K562 (cell line): ENCODE results near the gene C2CD2. TPM values are rescaled to one million over a fixed set of nuclear protein-coding genes. Genes with fewer than 3 reads are reported as not detected.

Experiments used
- ATAC-seq: fragments of 200-7000 bp; cut with Tn5 transposase; 3 replicates; pipeline ENCODE4 v1.9.1; 2020; ENCODE audit warnings: moderate library complexity
- BruUV-seq: library from RNA; stranded (reverse); fragments of 400-500 nt; replicated peaks from 2 replicates; lab custom pipeline; 2021; lab: Mats Ljungman, UMichigan
- CTCF ChIA-PET: fragments of 300-600 bp; formaldehyde crosslinking; extraction: SDS; loops from one replicate; lab custom pipeline; 2021; ENCODE audit warnings: low intra/inter-chr PET ratio; lab: Yijun Ruan, JAX
- POLR2A ChIA-PET: fragments of 300-600, 350-650 bp; sonication (Branson Sonifier 250); formaldehyde crosslinking; extraction: SDS; loops from one replicate; lab custom pipeline; 2021; ENCODE audit warnings: antibody characterized with exemption, inconsistent platforms; lab: Yijun Ruan, JAX
- DNase-seq, 4 experiments: peaks; one replicate each; pipeline versions ENCODE4 v3.0.0 to v3.0.0-alpha.2; 2011 to 2018; ENCODE audit warnings: low spot score in 3 of 4, mixed read lengths in 3 of 4; ENCODE audit errors: extremely low read depth in 1 of 4
- FAIRE-seq: peaks from 2 replicates; lab custom pipeline; 2011; peaks lifted over from hg19 to GRCh38; lab: Jason Lieb, UNC
- H2AFZ ChIP-seq: 2 replicates; pipeline ENCODE4 v1.6.0; 2011; ENCODE audit warnings: low read depth, low read length, control low read depth, inconsistent platforms
- H3K27ac ChIP-seq: fragments of 200-600 bp; 3 replicates; pipeline ENCODE4 v1.8.0; 2011; ENCODE audit warnings: low read depth, mild to moderate bottlenecking, control low read depth, inconsistent platforms, low read length, moderate library complexity, mixed read lengths; ENCODE audit errors: extremely low read depth
- H3K27me3 ChIP-seq, 2 experiments: fragments of 300-600 bp in 1 of 2; 2 replicates in 1 of 2; 3 replicates in 1 of 2; pipeline versions ENCODE4 v1.6.0 to v1.8.0; 2011; ENCODE audit warnings: inconsistent platforms in 2 of 2, low read length in 2 of 2, mild to moderate bottlenecking in 1 of 2, mixed read lengths in 1 of 2, moderate library complexity in 1 of 2; ENCODE audit not compliant: control insufficient read depth in 2 of 2, insufficient read depth in 2 of 2
- H3K36me3 ChIP-seq: fragments of 300-600 bp; 3 replicates; pipeline ENCODE4 v1.8.0; 2011; ENCODE audit warnings: mild to moderate bottlenecking, low read length, inconsistent platforms; ENCODE audit not compliant: control insufficient read depth, insufficient read depth
- H3K4me1 ChIP-seq, 2 experiments: fragments of 200-600 bp in 1 of 2; replicated peaks in 1 of 2; 2 replicates in 1 of 2; 3 replicates in 1 of 2; pipeline versions ENCODE4 v1.5.1 to v1.8.0; 2011; ENCODE audit warnings: inconsistent platforms in 2 of 2, low read length in 2 of 2, mild to moderate bottlenecking in 1 of 2, mixed read lengths in 1 of 2, moderate library complexity in 1 of 2; ENCODE audit not compliant: control insufficient read depth in 2 of 2, insufficient read depth in 2 of 2
- H3K4me2 ChIP-seq: 2 replicates; pipeline ENCODE4 v1.6.1; 2011; ENCODE audit warnings: low read length, control low read depth, inconsistent platforms, mixed read lengths; ENCODE audit not compliant: insufficient read depth
- H3K4me3 ChIP-seq: fragments of 200-600 bp; sonication (generic), shearing (Covaris generic); 2 replicates; pipeline ENCODE4 v1.5.1; 2016; ENCODE audit warnings: control low read depth, inconsistent platforms
- H3K79me2 ChIP-seq: fragments of 200-600 bp; 3 replicates; pipeline ENCODE4 v1.8.0; 2011; ENCODE audit warnings: low read length, inconsistent platforms; ENCODE audit not compliant: control insufficient read depth, insufficient read depth
- H3K9ac ChIP-seq, 2 experiments: 2 replicates each; pipeline versions ENCODE4 v1.6.0 to v1.6.1; 2011; ENCODE audit warnings: low read depth in 2 of 2, low read length in 2 of 2, control low read depth in 1 of 2, inconsistent platforms in 1 of 2, mild to moderate bottlenecking in 1 of 2, mixed read lengths in 1 of 2; ENCODE audit not compliant: insufficient read depth in 1 of 2
- H3K9me1 ChIP-seq: one replicate; pipeline ENCODE4 v1.6.0; 2011; ENCODE audit warnings: inconsistent platforms, mild to moderate bottlenecking, low read length, moderate library complexity; ENCODE audit not compliant: control insufficient read depth, insufficient read depth
- H3K9me3 ChIP-seq: replicated peaks from 2 replicates; pipeline ENCODE4 v1.5.1; 2011; ENCODE audit warnings: low read depth, low read length, inconsistent platforms; ENCODE audit not compliant: control insufficient read depth, insufficient read depth
- H4K20me1 ChIP-seq: replicated peaks from 2 replicates; pipeline ENCODE4 v1.6.1; 2011; ENCODE audit warnings: low read length, inconsistent platforms, mixed read lengths; ENCODE audit not compliant: control insufficient read depth, insufficient read depth
- ATF7 ChIP-seq: fragments of 450-650 bp; IDR thresholded peaks from 2 replicates; pipeline ENCODE4 v1.7.1; 2014; ENCODE audit warnings: mild to moderate bottlenecking, moderate library complexity
- CEBPZ ChIP-seq: fragments of 150-350 bp; IDR thresholded peaks from 2 replicates; pipeline ENCODE4 v1.6.1; 2014; ENCODE audit warnings: low read depth, mild to moderate bottlenecking, low read length, borderline replicate concordance
- ERF ChIP-seq: fragments of 450-650 bp; formaldehyde crosslinking; IDR thresholded peaks from 2 replicates; pipeline ENCODE4 v1.4.0; 2020; ENCODE audit warnings: mild to moderate bottlenecking, mixed read lengths
- JUND ChIP-seq, 2 experiments: IDR thresholded peaks; 2 replicates in 1 of 2; 3 replicates in 1 of 2; pipeline ENCODE4 v1.6.1; 2011; ENCODE audit warnings: borderline replicate concordance in 2 of 2, low read depth in 2 of 2, low read length in 2 of 2, improper control_type of control experiment in 1 of 2, missing biosample characterization in 1 of 2, missing genetic modification characterization in 1 of 2, missing genetic modification reagents in 1 of 2
- NFATC3 ChIP-seq: fragments of 450-650 bp; IDR thresholded peaks from 2 replicates; pipeline ENCODE4 v1.6.1; 2017; ENCODE audit warnings: mild to moderate bottlenecking
- NR3C1 ChIP-seq: sonication (generic); formaldehyde crosslinking; IDR thresholded peaks from 2 replicates; pipeline ENCODE4 v1.8.1; 2022; ENCODE audit warnings: missing genetic modification reagents
- POLR2AphosphoS5 ChIP-seq: IDR thresholded peaks from 2 replicates; pipeline ENCODE4 v1.6.1; 2011; ENCODE audit warnings: mild to moderate bottlenecking, low read depth, low read length, moderate library complexity; ENCODE audit not compliant: control insufficient read depth, insufficient read depth
- PTBP1 ChIP-seq: fragments of 200-400 bp; formaldehyde crosslinking; IDR thresholded peaks from 2 replicates; pipeline ENCODE4 v1.6.1; 2017; ENCODE audit warnings: low read depth, low read length
- RFX5 ChIP-seq: IDR thresholded peaks from 2 replicates; pipeline ENCODE4 v1.6.1; 2011; ENCODE audit warnings: low read depth, mild to moderate bottlenecking, improper control_type of control experiment, low read length
- TAL1 ChIP-seq: fragments of 450-650 bp; IDR thresholded peaks from 2 replicates; pipeline ENCODE4 v1.6.1; 2016; ENCODE audit warnings: mild to moderate bottlenecking
- TFAM ChIP-seq: fragments of 250-450 bp; sonication (Bioruptor Pico); conservative IDR thresholded peaks from 2 replicates; pipeline ENCODE4 v1.5.0; 2021; ENCODE audit warnings: mild to moderate bottlenecking, moderate library complexity
- THRB ChIP-seq: fragments of 450-650 bp; formaldehyde crosslinking; conservative IDR thresholded peaks from 2 replicates; pipeline ENCODE4 v1.4.0; 2022; ENCODE audit warnings: mild to moderate bottlenecking, missing genetic modification characterization
- ZFPM2 ChIP-seq: fragments of 250-450 bp; sonication (Bioruptor Pico); IDR thresholded peaks from 2 replicates; pipeline ENCODE4 v1.5.1; 2022; ENCODE audit warnings: mild to moderate bottlenecking
- ZNF395 ChIP-seq: fragments of 200-800 bp; sonication (Bioruptor generic); IDR thresholded peaks from 2 replicates; pipeline ENCODE4 v1.6.1; 2017; ENCODE audit warnings: missing genetic modification characterization, missing compliant biosample characterization
- WGBS: fragments of 100-300 bp; shearing (Covaris generic); methylation state at CpG from one replicate; pipeline ENCODE4 v1.1.6; 2016; ENCODE audit warnings: low coverage, mixed read lengths; ENCODE audit not compliant: insufficient coverage; ENCODE audit errors: missing lambda C conversion rate; 5-methylcytosine and 5-hydroxymethylcytosine counted together
- in situ Hi-C: fragments of 300-500 bp; cut with MboI; formaldehyde crosslinking; loops from 4 replicates; pipeline ENCODE4 v1.15.0; 2018; ENCODE audit warnings: inconsistent platforms, mixed read lengths
- intact Hi-C: fragments of 100-400 bp; cut with micrococcal nuclease; formaldehyde crosslinking; loops from 2 replicates; pipeline ENCODE4 v1.14.2; 2022
- polyA plus RNA-seq, 8 experiments: library from polyadenylated mRNA; depleted of rRNA in 4 of 8; stranded (reverse) in 5 of 8; unstranded in 3 of 8; fragments of >200 nt; fragmentation: Nextera tagmentation in 2 of 8; fragmentation: Illumina TruSeq in 1 of 8; extraction: Ambion mirVana in 2 of 8; extraction: Trizol in 1 of 8; gene quantifications; 2 replicates each; pipeline versions ENCODE4 v1.2.1 to v1.2.3, GENCODE V29; 2011 to 2014; ENCODE audit warnings: inconsistent platforms in 1 of 8, missing spikeins in 1 of 8
- total RNA-seq, 7 experiments: library from RNA; depleted of rRNA in 6 of 7; stranded (reverse); fragments of >200 nt in 6 of 7; fragmentation: Illumina TruSeq in 2 of 7; extraction: Trizol in 2 of 7; gene quantifications; 2 replicates each; pipeline versions ENCODE4 v1.2.1 to v1.2.3, GENCODE V29; 2011 to 2021; ENCODE audit warnings: low replicate concordance in 1 of 7

Gene C2CD2
- total and polyA plus RNA-seq, 9 of the 15 experiments (the other 6 are each of a cell fraction or from before 2014, with no cell fraction given) = 1.3 to 21.6 (median 12.1) TPM

- peak within 1 kb of the TSS; percentile 75 for H2AFZ ChIP-seq
- TSS peak; percentile 93 for BruUV-seq
- 2% methylated on average over 24 of the region's 89 CpGs for WGBS
- H3K27ac ChIP-seq = peak within 1 kb of the TSS; percentile 96
- ChIA-PET CTCF (interaction anchor here (1.2 kb wide), 1 partner anchor 63 kb away, joined by 3 read pairs; no protein-coding TSS in a partner anchor), POLR2A (interaction anchor here (0.6 to 2.1 kb wide), 13 partner anchors 9 to 131 kb away, joined by 3 to 10 read pairs (median 4); partner anchors contain the start of gene ZBTB21)
- in situ Hi-C loops (no loop called here), intact Hi-C loops (loop anchor here (5.0 to 10.0 kb wide), 2 partner anchors 78 to 135 kb away; partner anchors contain the start of gene ZBTB21)
- H3K36me3 ChIP-seq = peaks cover 4% of the 10 kb centered on the region; the same call in 1 of the 3 replicates
- no peaks in the 10 kb centered on the region for H3K9me3 ChIP-seq
- no peaks in the 10 kb centered on the region for H3K27me3 ChIP-seq
- H3K4me2 ChIP-seq = peak within 1 kb of the TSS; percentile 92
- H3K79me2 ChIP-seq = peaks cover 36% of the 10 kb centered on the region
- peak within 1 kb of the TSS; percentile 89 for H3K4me3 ChIP-seq
- DNase-seq (peak; percentile 91 to 93 (median 92)), ATAC-seq (peak; percentile 69), FAIRE-seq (no peak)
- H3K9me1 ChIP-seq = no peaks in the 10 kb centered on the region
- peaks cover 20 to 27% of the 10 kb centered on the region in 2 experiments for H3K4me1 ChIP-seq
- peak within 1 kb of the TSS; percentile 96 to 98 for H3K9ac ChIP-seq
- H4K20me1 ChIP-seq = no peaks in the 10 kb centered on the region
- TF ChIP-seq TAL1 = no peak
- TF ChIP-seq PTBP1 = no peak
- no peak for TF ChIP-seq NFATC3
- no peak for TF ChIP-seq RFX5
- TF ChIP-seq ZFPM2 (CRISPR knock-in tag) = no peak
- no peak for TF ChIP-seq CEBPZ
- peak; percentile 34; the same call in 1 of the 2 replicates for TF ChIP-seq NR3C1 (CRISPR knock-in tag)
- TF ChIP-seq ERF (CRISPR knock-in tag) = no peak; the same call in 1 of the 2 replicates
- 0 out of 2 replicates have a peak, but pooled peaks have one; percentile 26 for TF ChIP-seq ATF7
- no peak for TF ChIP-seq THRB (CRISPR knock-in tag)
- no peak for TF ChIP-seq JUND (IDR thresholded peaks at IDR 0.05; ENCODE audit: borderline replicate concordance, low read depth, low read length)
- no peak for TF ChIP-seq JUND (tag; IDR thresholded peaks at IDR 0.05; ENCODE audit: borderline replicate concordance, low read depth, low read length)
- TF ChIP-seq TFAM (CRISPR knock-in tag) = no peak
- peak; percentile 79 for TF ChIP-seq ZNF395 (CRISPR knock-in tag)
- TF ChIP-seq POLR2AphosphoS5 = no peak; the same call in none of the 2 replicates
These were observed 74.4 kb downstream of the C2CD2 start, which contains the start of gene PRDM15 for GRCh38 chr21:41879190-41879998. TSS of gene PRDM15 (minus strand) at chr21:41879344. CDS start at chr21:41860363, 18,981 bp downstream.
